NCI-H1092 treated with DMSO at 0.1 percent for 48 hours (cell line): ENCODE results near the gene PTGFRN.
A peak's percentile ranks its signal among the peaks of the same experiment; 100 is the strongest.

ENCODE experiments used
- DNase-seq: peaks from one replicate; lab custom pipeline; 2025; lab: John Stamatoyannopoulos, UW

The PTGFRN gene

DNA sequence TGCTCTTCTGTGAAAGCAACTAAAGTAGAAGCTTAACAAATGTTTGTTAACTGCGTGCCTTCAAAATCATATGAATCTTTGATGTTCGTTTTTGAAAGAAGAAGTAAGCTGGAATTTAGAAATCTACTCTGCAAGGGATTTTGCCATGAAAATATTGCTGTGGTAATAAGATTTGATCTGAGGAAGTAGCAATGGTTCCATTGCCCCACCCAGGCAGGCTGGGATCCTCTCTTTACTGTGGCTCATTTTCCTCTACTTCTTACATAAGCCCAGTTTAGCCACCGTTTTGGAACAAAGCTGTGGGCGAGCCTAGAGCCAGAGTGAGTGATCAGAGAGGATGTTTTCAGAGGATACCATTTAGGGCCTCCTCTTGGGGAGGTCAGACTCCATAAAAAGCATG, 20.3 kb upstream of the PTGFRN start:
- no peak for DNase-seq

DNA sequence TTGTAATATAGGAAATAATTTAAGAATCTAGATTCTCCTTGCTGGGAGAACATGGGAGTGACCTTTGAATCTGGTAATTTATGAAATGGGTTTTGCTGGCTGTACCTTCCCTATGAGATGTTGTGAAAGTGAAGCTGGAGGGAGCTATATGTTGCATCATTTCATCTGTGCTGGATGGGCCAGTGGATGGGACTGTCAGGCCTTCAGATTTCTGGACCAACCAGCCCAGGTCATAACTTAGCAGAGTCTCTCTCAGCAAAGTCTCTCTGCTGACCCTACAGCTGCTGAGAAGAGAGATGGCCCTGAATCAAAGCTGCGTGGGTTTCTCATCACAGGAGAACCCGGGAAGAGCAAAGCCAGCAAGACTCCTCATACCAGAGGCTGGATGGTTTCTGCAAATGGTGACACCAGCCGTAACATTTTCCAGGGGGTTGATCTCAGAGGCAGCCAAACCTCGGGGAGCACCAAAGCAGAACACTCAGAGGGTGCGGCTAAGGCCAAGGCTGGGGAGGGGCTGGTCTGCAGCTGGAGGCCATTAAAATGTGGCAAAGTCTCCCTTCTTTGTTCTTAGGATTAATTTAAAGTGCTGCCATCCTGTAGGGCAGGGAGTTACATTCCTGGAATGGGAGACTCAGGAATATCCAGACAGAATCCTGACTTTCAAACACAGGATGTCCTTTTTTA, 18.2 kb upstream of the PTGFRN start:
- no peak for DNase-seq

DNA sequence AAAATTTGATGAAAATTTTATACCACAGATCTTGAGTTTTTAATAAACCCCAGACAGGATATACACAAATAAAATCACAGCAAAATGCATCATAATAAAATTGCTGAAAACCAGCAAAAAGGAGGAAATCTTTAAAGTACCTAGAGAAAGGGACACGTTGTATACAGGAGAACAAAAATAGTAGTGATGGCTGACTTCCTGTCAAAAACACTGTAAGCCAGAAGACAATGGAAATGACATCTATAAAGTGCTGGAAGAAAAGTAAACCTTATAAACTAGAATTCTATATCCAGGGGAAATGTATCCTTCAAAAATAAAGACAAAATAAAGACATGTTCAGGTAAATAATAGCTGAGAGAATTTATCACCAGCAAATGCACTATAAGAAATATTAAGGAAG, 14.6 kb upstream of the PTGFRN start:
- no peak for DNase-seq

GRCh38 chr1:116899529-116899928, 10.2 kb upstream of the PTGFRN start:
- no peak for DNase-seq

- no peak for DNase-seq
Observed at GRCh38 chr1:116900471-116901365, 9.0 kb upstream of the PTGFRN start.

- DNase-seq, result no peak
Observed at GRCh38 chr1:116902027-116902426, 7.7 kb upstream of the PTGFRN start.

DNA sequence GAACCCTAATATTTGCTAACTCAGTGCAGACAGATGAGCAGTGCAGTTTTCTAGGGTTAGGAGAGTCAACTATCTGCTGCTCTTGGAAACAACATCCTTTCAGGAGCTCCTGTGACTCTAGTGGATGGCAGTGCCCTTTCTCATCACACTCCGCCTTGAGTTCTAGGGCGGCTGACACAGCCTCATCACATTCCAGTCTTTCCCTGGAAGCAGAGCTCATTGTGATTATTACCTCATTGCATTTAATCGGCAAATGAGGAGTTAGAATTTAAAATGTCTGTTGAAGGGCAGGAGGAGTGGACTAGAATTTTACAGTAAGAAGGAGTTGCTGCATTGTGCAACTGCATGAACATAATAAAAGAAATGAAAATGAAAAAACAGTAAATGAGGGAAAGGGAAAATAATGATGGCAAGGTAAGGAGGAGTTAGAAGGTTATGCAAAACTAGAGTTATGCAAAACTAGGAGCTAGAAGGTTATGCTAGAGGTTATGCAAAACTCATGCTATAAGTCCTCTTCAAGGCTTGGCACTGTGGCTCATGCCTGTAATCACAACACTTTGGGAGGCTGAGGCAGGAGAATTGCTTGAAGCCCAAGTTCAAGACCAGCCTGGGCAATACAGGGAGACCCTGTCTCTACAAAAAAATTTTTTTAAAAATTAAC, 6.9 kb upstream of the PTGFRN start:
- DNase-seq, result no peak

DNA sequence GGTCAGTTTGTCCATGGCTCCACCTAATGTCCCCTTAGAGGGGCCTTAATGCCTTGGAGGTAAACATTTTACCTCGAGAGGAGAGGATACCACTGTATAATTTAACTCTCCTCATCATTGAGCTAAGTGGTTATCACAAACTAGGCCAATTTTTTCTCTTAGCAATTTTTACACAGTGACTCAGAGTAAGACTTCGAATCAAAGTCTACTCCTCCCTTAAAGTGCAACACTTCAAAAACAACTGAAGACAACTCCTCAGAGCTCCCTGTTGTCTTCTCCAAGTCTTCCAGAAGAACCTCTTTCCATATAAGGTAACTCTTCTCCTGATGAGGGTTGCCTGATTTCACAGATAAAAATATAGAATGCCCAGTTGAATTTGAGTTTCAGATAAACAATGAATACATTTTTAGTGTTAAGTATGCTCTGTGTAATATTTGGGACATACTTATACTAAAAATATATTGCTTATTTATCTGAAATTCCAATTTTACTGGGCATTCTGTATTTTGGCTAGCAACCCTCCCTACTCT, 4.9 kb upstream of the PTGFRN start:
- DNase-seq, result no peak

- no peak for DNase-seq
Observed at GRCh38 chr1:116906812-116907211, 2.9 kb upstream of the PTGFRN start.

GRCh38 chr1:116907351-116907750, 2.4 kb upstream of the PTGFRN start:
- DNase-seq, result no peak

GRCh38 chr1:116908266-116908665, 1.4 kb upstream of the PTGFRN start:
- no peak for DNase-seq

- DNase-seq, result no peak
Observed at GRCh38 chr1:116908820-116909511, 750 bp upstream of the PTGFRN start.

DNA sequence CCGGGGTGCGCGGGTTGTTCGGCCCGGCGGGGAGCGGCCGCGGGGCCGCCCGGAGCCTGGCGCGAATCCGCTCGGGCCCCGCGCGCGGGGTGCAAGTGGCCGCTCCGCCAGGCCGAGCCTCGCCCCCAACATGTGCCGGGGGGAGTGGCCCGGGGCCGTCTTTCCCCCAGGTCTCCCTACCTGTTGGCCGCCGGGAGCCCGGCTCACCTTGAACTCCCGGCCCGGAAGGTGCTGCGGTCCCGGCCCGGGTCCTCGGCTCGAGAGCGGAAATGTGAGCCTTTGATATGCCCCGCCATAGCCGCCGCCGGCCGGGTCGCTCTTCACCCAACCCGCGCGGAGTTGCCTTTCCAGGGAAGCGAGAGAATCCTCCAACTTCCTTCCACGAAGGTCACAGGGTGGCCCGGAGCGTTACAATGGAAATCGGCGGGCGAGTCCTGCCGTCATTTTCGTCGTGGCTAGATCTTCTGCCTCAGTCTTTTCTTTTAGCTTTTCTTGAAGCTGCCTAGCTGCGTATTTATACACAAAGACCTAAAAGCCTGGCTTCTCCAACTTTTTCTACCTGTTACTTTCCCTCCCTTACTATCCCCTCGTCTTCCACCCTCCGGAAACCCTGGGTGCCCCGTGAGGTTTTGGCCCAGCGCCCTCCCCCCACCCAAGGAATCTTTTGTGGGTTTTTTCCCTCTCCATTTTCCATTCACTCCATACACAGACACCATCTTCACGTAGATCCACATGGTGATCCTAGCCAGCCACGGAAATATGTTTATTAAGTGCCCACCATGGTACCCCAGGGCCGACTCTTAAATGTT, 867 bp downstream of the PTGFRN start:
- peak; percentile 30 for DNase-seq

DNA sequence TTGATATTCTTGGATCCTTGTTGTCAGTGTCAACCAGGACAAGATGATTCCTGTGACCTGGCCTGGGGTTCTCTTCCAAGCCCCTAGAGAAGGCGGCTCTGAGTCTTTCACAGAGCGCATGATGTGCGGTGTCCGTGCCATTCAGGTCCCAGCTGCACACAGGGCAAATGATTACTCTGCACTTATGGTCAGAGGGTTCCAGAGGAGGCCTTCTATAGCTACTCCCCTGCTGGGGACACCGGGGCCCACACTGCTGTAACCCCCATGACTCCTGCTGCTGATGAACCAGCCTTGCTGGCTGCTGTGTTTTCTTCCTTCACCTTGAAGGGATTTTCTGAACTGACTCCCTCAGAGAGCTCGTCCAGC, 1.5 kb downstream of the PTGFRN start:
- no peak for DNase-seq

- DNase-seq, result no peak
Observed at GRCh38 chr1:116911779-116912469, 2.2 kb downstream of the PTGFRN start.

- no peak for DNase-seq
Observed at GRCh38 chr1:116912846-116913245, 3.1 kb downstream of the PTGFRN start.

DNA sequence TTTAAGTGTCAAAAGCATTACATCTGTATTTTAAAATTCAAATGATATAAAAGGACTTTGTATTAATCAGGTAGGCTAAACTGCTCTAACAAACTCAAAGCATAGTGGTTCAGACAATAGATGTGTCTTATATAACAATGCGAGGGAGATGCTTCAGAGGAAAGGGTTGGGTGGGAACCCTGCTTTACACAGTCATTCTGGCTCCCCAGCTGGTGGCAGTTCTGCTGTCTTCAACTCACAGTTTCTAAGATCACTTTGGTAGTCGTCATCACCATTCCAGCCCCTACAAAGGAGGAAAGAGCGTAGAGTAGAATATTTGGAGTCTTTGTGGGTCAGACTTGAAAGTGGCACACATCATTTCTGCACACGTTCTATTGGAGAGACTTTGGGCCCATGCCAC, 4.2 kb downstream of the PTGFRN start:
- no peak for DNase-seq

DNA sequence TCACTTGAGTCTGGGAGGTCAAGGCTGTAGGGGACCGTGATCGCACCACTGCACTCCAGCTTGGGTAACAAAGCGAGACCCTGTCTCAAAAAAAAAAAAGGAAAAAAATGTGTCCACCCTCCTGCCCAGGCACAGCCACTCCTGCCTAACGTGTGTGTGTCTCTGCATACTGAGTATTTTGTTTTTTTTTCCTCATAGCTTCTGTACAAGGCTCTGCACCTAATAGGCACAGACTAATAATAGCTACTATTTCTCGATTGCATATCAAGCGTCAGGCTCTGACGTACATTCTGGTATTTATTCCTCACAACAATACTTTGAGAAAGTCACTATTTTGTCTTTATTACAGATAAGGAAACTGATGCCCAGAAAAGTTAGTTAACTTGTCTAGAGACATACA, 5.0 kb downstream of the PTGFRN start:
- DNase-seq, result no peak

GRCh38 chr1:116915086-116915661, 5.5 kb downstream of the PTGFRN start:
- no peak for DNase-seq

DNA sequence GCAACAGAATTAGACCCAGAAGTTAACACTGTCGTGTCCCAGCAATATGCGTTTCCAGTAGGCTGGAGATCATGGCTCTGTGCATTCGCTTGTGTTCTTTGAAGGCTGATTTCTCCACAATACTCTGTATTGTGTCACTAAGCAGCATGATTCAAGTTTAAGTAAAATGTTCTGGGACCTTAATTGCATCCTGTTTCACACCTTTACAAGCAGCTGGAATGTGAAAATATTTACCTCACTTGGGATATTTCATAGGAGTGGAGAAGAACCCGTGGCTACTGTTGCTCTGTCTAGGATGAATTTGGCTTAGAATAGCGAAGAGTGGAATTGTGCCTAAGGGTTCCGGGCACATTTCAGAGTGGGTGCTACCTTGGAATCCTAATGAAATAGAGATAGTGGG, 6.3 kb downstream of the PTGFRN start:
- DNase-seq, result no peak
